AG08395 (cell line): Measurements from ENCODE around the gene MOB1A.

Experiments
- DNase-seq: peaks from one replicate; pipeline ENCODE4 v3.0.0; 2012; ENCODE audit warnings: mixed read lengths, low spot score

The MOB1A gene

GRCh38 chr2:74103763-74104162 lies 74.9 kb downstream of the MOB1A start:
- DNase-seq = no peak
